Hindlimb muscle (tissue), 1 donor: Measurements from ENCODE around the gene PLGLB2. TPM values are rescaled to one million over a fixed set of nuclear protein-coding genes. Genes with fewer than 3 reads are reported as not detected.
"Not testable (repeated sequence)": the region's sequence is repeated elsewhere in the genome, so short reads cannot be mapped to it uniquely, and the experiment has no call there.

ENCODE experiments used
- DNase-seq: peaks from one replicate; pipeline ENCODE4 v3.0.0-alpha.2; 2013
- polyA plus RNA-seq: library from polyadenylated mRNA; unstranded; fragments of 120-200 nt; gene quantifications from one replicate; pipeline ENCODE4 v1.2.1, GENCODE V29; 2013; ENCODE audit not compliant: insufficient read length

Gene PLGLB2
- polyA plus RNA-seq = 1.2 TPM

DNA sequence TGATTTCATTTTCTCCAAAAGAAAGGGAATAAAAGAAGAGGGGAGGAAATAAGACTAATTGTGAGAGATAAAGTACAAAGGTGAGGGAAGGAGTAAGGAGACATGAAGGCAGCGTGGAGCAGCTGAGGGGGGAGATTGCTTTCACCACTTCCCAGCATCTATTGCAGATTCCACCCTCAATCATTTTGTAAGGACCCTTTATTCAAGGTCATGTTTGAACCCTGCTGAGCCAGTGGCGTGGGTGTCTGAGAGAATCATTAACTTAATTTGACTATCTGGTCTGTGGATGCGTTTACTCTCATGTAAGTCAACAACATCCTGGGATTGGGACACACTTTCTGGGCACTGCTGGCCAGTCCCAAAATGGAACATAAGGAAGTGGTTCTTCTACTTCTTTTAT is at the start of gene PLGLB2:
TSS of gene PLGLB2 (plus strand) at position 297 of the 400 bp plus-strand sequence. CDS start at position 364, 67 bp downstream.
- not testable (repeated sequence) for DNase-seq

DNA sequence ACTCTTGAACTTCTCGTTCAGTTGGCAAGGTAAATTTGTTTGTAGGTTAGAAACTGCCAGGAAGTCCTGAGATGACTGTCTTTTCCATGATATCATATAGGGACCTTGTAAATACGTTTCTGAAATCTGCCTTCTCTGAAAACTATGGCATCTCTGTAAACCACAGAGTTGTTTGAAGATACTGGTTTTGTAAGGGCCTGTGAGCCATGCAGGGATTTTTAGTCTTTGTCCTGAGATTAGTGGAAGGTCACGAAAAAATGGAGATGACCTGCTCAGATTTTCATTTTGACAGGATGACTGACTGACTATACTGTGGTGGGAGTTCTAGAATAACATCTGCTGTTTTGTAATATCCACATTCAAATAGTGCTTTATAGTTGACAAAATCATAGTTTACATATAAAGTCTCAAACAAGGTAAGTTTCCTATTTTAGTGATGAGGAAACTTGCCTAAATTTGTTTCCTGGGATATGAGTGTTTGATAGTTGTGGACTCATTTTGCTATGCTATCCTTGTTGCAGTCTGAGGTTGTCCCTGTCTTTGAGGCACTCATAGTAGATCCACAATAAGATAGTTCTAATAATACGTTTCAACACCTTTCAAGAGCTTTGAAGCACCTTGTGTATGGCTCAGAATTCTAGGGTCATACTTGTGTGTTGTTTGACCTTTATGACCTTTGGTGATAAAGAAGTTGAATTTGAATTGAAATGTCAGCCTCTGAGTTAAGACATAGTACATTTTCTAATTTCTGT is 43.1 kb upstream of the PLGLB2 start:
- not testable (repeated sequence) for DNase-seq

DNA sequence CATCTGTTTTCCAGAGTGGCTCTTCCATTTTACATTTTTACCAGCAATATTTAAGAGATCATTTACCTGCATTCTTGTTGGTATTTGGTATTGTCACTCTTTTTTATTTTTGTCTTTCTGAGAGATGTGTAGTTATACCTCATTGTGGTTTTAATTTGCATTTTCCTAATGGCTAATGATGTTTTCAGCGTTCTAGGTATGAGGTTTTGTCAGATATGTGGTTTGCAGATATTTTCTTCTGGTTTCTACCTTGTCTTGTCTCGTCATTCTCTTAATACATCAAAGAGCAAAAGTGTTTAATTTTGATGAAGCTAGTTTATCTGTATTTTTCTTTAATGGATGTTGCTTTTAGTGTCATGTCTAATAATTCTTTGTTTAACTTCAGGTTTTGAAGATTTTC is 39.5 kb upstream of the PLGLB2 start:
- not testable (repeated sequence) for DNase-seq

DNA sequence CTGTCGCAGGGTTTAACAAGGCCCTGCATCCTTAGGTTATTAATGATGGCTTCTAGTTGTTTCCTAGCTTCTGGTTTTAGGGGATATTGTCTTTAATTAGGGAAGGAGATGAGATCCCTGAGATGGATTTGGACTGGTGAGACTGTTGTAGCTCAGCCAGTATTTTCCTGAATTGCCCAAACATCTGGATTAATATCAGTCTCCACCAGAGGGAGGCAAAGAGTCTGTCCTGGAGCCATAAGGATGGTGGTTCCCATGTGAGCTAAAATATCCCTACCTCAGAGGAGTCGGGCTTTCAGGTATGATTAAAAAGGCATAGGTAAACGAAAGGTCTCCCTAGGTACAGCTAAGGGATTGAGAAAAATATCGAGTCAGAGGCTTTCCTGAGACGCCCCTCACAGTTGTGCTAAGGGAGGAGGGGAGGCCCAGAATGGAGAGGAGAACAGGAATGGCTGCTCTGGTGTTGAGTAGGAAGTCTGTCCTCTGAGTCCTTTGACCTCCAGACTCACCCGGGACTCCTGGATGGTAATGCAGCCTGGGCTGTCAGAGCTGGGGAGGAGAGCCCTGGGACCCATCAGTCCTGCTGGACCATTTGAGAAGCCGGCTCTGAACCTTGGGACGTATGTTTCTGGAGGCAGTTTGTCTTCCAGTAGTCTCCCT is 19.8 kb upstream of the PLGLB2 start:
- DNase-seq = not testable (repeated sequence)

DNA sequence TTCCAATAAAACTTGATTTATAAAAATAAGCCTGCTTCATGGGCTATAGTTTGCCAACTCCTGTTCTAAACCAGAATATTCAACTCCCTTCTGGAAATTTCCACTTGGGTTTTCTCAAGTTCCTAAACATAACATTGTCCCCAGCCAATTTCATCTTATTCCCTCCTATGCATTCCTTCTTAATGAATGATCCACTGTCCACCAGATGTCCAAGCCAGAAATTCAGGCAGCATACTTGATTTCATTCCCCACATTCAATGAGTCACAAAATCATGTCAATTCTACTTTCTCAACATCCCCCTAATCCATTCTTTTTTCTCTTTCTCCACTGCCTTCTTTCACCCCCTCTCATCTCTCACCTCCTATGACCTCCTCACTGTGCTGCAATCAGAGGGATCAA is 7.0 kb upstream of the PLGLB2 start:
- not testable (repeated sequence) for DNase-seq

DNA sequence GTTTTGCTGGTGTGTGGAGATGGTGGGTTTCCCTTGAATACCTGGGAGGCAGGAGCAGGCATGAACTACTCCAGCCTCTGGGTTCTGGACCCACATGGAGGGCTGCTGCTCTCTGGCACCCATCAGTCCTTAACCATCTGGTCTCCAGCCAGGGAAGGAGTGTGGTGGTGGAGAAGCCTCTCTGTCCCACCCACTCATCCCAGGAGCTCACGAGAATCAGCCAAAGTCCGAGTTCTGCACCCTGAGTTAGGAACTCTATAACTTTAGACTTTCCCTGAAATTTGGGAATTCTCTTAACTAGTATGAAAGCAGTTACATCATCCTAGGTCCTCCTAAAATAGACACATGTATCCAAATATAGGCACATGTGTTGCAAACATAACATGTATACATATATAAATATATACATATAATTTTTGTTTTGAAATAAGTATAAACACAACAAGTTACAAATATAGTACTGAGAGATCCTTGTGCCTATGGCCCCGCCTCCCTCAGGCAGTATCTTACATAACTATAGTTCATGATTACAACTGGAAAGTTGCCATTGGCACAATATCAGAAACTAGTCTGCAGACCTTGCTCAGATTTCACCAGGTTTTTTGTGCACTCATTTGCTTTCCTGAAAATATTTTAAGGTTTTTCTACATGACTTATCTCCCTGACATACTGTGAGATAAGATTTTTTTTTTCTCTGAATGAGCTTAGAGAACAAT is 5.3 kb upstream of the PLGLB2 start:
- DNase-seq = not testable (repeated sequence)

DNA sequence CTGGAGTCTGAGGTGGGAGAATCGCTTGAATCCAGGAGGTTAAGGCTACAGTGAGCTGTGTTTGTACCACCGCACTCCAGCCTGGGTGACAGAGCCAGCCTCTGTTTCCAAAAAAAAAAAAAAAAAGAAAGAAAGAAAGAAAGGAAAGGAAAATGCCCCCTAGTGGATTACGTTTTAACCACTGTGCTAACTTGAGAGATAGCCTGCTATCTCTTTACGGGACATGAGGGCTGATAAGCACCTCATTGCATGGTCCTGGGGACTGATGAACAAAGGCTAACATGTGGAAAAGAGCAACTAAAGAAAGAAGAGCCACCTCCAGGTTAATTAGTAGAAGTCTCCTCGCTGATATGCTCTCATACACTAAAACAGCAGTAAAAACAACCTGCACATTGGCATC is 4.2 kb upstream of the PLGLB2 start:
- not testable (repeated sequence) for DNase-seq

DNA sequence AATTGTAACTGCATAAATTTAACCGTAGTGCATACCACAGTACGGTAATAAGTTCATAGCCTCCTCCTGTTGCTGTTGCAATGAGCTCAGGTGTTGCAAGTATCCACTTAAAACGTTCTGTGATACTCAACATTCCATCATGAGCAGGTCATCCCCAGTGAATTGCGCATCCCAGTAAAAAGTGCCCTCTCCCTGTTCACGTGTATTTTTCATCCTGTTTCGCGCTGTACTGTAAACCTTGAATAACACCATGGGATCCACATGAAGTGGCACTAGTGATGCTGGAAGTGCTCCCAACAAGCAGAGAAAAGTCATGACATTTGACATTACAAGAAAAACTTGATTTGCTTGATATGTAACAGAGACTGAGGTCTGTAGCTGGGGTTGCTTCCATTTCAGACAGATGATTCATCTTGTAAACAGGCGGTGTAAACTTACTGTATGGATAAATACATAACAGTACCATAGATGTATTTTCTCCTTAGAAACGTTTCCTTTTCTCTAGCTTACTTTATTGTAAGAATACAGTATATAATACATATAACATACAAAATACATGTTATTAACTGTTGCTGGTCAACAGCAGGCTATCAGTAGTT is 2.4 kb upstream of the PLGLB2 start:
- DNase-seq = not testable (repeated sequence)

DNA sequence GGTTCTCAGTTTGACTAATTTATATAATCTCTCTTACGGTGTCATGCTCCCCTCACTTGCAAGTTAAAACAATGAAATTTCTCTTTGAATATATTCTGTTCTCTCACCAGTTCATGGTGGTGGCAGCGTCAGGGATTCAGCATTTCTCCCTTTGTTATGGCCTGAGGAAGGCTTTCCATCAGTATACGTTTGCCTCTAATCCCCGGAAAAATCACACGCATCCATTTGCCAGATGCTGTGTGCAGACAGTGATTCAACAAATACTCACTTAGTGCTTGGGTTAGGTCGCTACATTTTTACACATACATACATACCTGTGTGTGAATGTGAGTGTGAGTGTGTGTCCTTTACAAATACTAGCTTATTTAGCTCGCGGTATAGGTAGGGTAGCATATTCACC is 637 bp downstream of the PLGLB2 start:
- DNase-seq = not testable (repeated sequence)

DNA sequence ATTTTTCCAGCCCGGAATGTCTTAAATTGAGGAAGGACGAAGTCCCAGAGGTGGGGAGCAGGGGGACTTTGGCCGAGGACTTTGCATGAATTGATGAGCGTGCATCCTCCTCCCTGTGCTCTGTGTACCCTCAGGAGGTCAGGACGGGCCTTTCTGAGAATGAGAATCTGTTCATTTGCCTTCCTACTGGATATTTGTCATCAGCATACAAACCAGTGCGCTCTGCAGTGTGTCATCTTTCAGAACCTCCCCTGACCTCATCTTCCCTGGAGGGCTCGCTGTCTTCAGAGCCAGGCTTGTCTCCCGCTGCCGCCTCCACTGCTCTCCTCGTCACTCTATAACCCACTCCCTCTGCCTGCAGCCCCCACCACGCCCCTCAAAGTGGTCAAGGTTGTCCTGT is 2.7 kb downstream of the PLGLB2 start:
- not testable (repeated sequence) for DNase-seq

DNA sequence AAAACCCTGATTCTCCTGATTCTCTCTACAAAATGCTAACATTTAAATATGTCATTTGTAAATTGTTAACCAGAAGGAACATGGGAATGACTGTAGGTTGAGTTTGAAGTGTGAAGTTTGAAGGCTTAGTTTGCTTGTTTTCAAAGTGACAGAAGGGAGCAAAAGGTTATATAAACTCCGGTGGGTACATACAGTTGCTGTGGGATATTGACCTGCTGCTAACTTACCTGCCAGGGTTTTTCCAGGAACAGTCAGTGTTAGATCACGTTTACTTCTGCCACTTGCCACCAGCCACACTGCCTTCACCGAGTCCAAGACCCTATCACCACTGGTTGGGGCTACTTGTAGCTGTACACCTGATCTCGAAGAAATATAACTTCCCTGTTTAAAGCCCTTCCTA is 6.9 kb downstream of the PLGLB2 start:
- DNase-seq = not testable (repeated sequence)

Other genes with a start within 250 kb of the PLGLB2 start
- 3.4 TPM for gene RGPD2, start 77.7 kb downstream of the PLGLB2 start, polyA plus RNA-seq